ENCODE data around the gene GNAO1. TPM values are rescaled to one million over a fixed set of nuclear protein-coding genes. Genes with fewer than 3 reads are reported as not detected.

Gene GNAO1
- total RNA-seq, 1 experiment from 2014 or later: not detected

GRCh38 chr16:56247808-56248207, 56.5 kb downstream of the GNAO1 start:
- ChIA-PET POLR2A (ENCODE audit: unreplicated experiment) (no interaction called here), CTCF (no interaction called here)
- H3K4me2 ChIP-seq (ENCODE audit: low read length): no peak overlapping the region
- no peak overlapping the region for H3K9ac ChIP-seq (ENCODE audit: low read length)
- no peaks in the 10 kb centered on the region for H4K20me1 ChIP-seq (ENCODE audit: low read length)
- no peaks in the 10 kb centered on the region for H3K36me3 ChIP-seq (ENCODE audit: low read depth, low read length)
- no peaks in the 10 kb centered on the region for H3K9me3 ChIP-seq (ENCODE audit: low read length)
- no peak overlapping the region for H2AFZ ChIP-seq (ENCODE audit: low read length)
- no peak overlapping the region for H3K4me3 ChIP-seq (ENCODE audit: low read length)
- DNase-seq (no peak), ATAC-seq (no peak)
- TF ChIP-seq EZH2 (IDR thresholded peaks at IDR 0.05; ENCODE audit: low read length, unreplicated experiment): no peak
- TF ChIP-seq EZH2phosphoT487 (IDR thresholded peaks at IDR 0.05; ENCODE audit: borderline replicate concordance, low read length): no peak
- TF ChIP-seq CTCF (conservative IDR thresholded peaks at IDR 0.05; ENCODE audit: low read depth, low read length): no peak
- BruUV-seq (replicated peaks): no TSS peak
- no peaks in the 10 kb centered on the region for H3F3A ChIP-seq (ENCODE audit: low read length, unreplicated experiment)
- intact Hi-C loops (cut with micrococcal nuclease): no loop called here
- no peaks in the 10 kb centered on the region for H3K27me3 ChIP-seq (ENCODE audit: low read length)
- no peaks in the 10 kb centered on the region for H3K79me2 ChIP-seq (ENCODE audit: low read length)
- H3K9me2 ChIP-seq (replicated peaks; ENCODE audit: low read length): no peaks in the 10 kb centered on the region
- H3K27ac ChIP-seq (ENCODE audit: low read length): no peak overlapping the region
- peaks cover 6% of the 10 kb centered on the region; the same call in 1 of the 2 replicates for H3K4me1 ChIP-seq (ENCODE audit: insufficient read depth, low read length)

GRCh38 chr16:56252835-56253234, 61.5 kb downstream of the GNAO1 start:
- H3K4me2 ChIP-seq (ENCODE audit: low read length): no peak overlapping the region
- no peak for DNase-seq
- peaks cover 20% of the 10 kb centered on the region; the same call in 1 of the 2 replicates for H3K27me3 ChIP-seq (ENCODE audit: low read length)
- intact Hi-C loops (cut with micrococcal nuclease): no loop called here
- TF ChIP-seq CTCF (conservative IDR thresholded peaks at IDR 0.05; ENCODE audit: low read depth, low read length): no peak
- no peak for TF ChIP-seq EZH2phosphoT487 (IDR thresholded peaks at IDR 0.05; ENCODE audit: borderline replicate concordance, low read length)
- TF ChIP-seq EZH2 (IDR thresholded peaks at IDR 0.05; ENCODE audit: low read length, unreplicated experiment): no peak
- H3K79me2 ChIP-seq (ENCODE audit: low read length): no peaks in the 10 kb centered on the region
- no peak overlapping the region for H3K9ac ChIP-seq (ENCODE audit: low read length)
- H3K27ac ChIP-seq (ENCODE audit: low read length): no peak overlapping the region
- ChIA-PET POLR2A (ENCODE audit: unreplicated experiment) (no interaction called here), CTCF (no interaction called here)
- BruUV-seq (replicated peaks): no TSS peak
- no peaks in the 10 kb centered on the region for H3F3A ChIP-seq (ENCODE audit: low read length, unreplicated experiment)
- H3K9me3 ChIP-seq (ENCODE audit: low read length): no peaks in the 10 kb centered on the region
- no peak overlapping the region for H3K4me3 ChIP-seq (ENCODE audit: low read length)
- no peaks in the 10 kb centered on the region for H3K9me2 ChIP-seq (replicated peaks; ENCODE audit: low read length)
- H3K4me1 ChIP-seq (ENCODE audit: insufficient read depth, low read length): no peaks in the 10 kb centered on the region
- ATAC-seq: no peak
- H2AFZ ChIP-seq (ENCODE audit: low read length): no peak overlapping the region
- H4K20me1 ChIP-seq (ENCODE audit: low read length): no peaks in the 10 kb centered on the region
- H3K36me3 ChIP-seq (ENCODE audit: low read depth, low read length): no peaks in the 10 kb centered on the region

GRCh38 chr16:56255904-56256303, 64.6 kb downstream of the GNAO1 start:
- Histone ChIP-seq H3K4me3 (ENCODE audit: low read length) (no peak overlapping the region), H4K20me1 (ENCODE audit: low read length) (no peaks in the 10 kb centered on the region), H2AFZ (ENCODE audit: low read length) (no peak overlapping the region), H3K27me3 (ENCODE audit: low read length) (peaks cover 37% of the 10 kb centered on the region), H3K9ac (ENCODE audit: low read length) (no peak overlapping the region), H3F3A (ENCODE audit: low read length, unreplicated experiment) (no peaks in the 10 kb centered on the region), H3K9me2 (replicated peaks; ENCODE audit: low read length) (no peaks in the 10 kb centered on the region), H3K79me2 (ENCODE audit: low read length) (no peaks in the 10 kb centered on the region), H3K36me3 (ENCODE audit: low read depth, low read length) (no peaks in the 10 kb centered on the region), H3K9me3 (ENCODE audit: low read length) (no peaks in the 10 kb centered on the region), H3K27ac (ENCODE audit: low read length) (no peak overlapping the region), H3K4me1 (ENCODE audit: insufficient read depth, low read length) (no peaks in the 10 kb centered on the region), H3K4me2 (ENCODE audit: low read length) (no peak overlapping the region)
- DNase-seq (no peak), ATAC-seq (no peak)
- CTCF ChIA-PET: no interaction called here
- no TSS peak for BruUV-seq (replicated peaks)
- TF ChIP-seq CTCF (conservative IDR thresholded peaks at IDR 0.05; ENCODE audit: low read depth, low read length) (no peak), EZH2 (IDR thresholded peaks at IDR 0.05; ENCODE audit: low read length, unreplicated experiment) (no peak), EZH2phosphoT487 (IDR thresholded peaks at IDR 0.05; ENCODE audit: borderline replicate concordance, low read length) (no peak)
- POLR2A ChIA-PET (ENCODE audit: unreplicated experiment): no interaction called here
- intact Hi-C loops (cut with micrococcal nuclease): no loop called here

All from PC-3 (cell line).